Caco-2 (cell line): ENCODE results near the gene CDH20. TPM values are rescaled to one million over a fixed set of nuclear protein-coding genes. Genes with fewer than 3 reads are reported as not detected.

Experiments used
- BruUV-seq: library from RNA; stranded (reverse); fragments of 400-500 nt; replicated peaks from 2 replicates; lab custom pipeline; 2021; lab: Mats Ljungman, UMichigan
- CTCF ChIA-PET: fragments of 300-600 bp; sonication (Branson Sonifier 250); formaldehyde crosslinking; loops from one replicate; lab custom pipeline; 2022; ENCODE audit warnings: antibody characterized with exemption; lab: Charles Lee
- POLR2A ChIA-PET: fragments of 300-600 bp; sonication (Branson Sonifier 250); formaldehyde crosslinking; loops from one replicate; lab custom pipeline; 2022; ENCODE audit warnings: antibody characterized with exemption; lab: Charles Lee
- DNase-seq, 2 experiments: peaks; one replicate each; pipeline versions ENCODE4 v3.0.0 to v3.0.0-alpha.2; 2020 to 2022
- H3K27me3 ChIP-seq: replicated peaks from 2 replicates; pipeline ENCODE4 v1.6.0; 2011; ENCODE audit warnings: low read length; ENCODE audit not compliant: control insufficient read depth, insufficient read depth
- H3K36me3 ChIP-seq: 2 replicates; pipeline ENCODE4 v1.5.1; 2011; ENCODE audit warnings: low read length; ENCODE audit not compliant: control insufficient read depth, insufficient read depth
- H3K4me1 ChIP-seq: fragments of 250-450 bp; sonication (Bioruptor Pico); 2 replicates; pipeline ENCODE4 v1.5.1; 2020; ENCODE audit warnings: mild to moderate bottlenecking
- H3K4me3 ChIP-seq: 2 replicates; pipeline ENCODE4 v1.5.1; 2011; ENCODE audit warnings: low read depth, mild to moderate bottlenecking, control low read depth, low read length
- H3K9me3 ChIP-seq: fragments of 250-450 bp; sonication (Bioruptor Pico); 2 replicates; pipeline ENCODE4 v1.5.1; 2020; ENCODE audit warnings: mild to moderate bottlenecking, moderate library complexity
- H3K27ac Mint-ChIP-seq: one replicate; pipeline ENCODE4 v1.8.0; 2022; ENCODE audit warnings: mixed read lengths; ENCODE audit not compliant: unreplicated experiment
- H3K27me3 Mint-ChIP-seq: one replicate; pipeline ENCODE4 v1.8.0; 2022; ENCODE audit warnings: mixed read lengths; ENCODE audit not compliant: insufficient read depth, unreplicated experiment
- H3K36me3 Mint-ChIP-seq: one replicate; pipeline ENCODE4 v1.8.0; 2022; ENCODE audit warnings: mild to moderate bottlenecking, mixed read lengths; ENCODE audit not compliant: insufficient read depth, unreplicated experiment
- H3K4me1 Mint-ChIP-seq: one replicate; pipeline ENCODE4 v1.8.0; 2022; ENCODE audit warnings: low read depth, mixed read lengths; ENCODE audit not compliant: unreplicated experiment
- H3K4me3 Mint-ChIP-seq: one replicate; pipeline ENCODE4 v1.8.0; 2022; ENCODE audit warnings: mild to moderate bottlenecking, moderate library complexity, mixed read lengths; ENCODE audit not compliant: unreplicated experiment
- H3K9me3 Mint-ChIP-seq: one replicate; pipeline ENCODE4 v1.8.0; 2022; ENCODE audit warnings: mixed read lengths; ENCODE audit not compliant: unreplicated experiment
- CTCF ChIP-seq, 2 experiments: fragments of 200-600 bp in 1 of 2; IDR thresholded peaks; 1 replicate in 1 of 2; 2 replicates in 1 of 2; pipeline versions ENCODE4 v1.5.1 to v1.8.0; 2011 to 2022; ENCODE audit warnings: antibody characterized with exemption in 1 of 2, control low read depth in 1 of 2, inconsistent platforms in 1 of 2, low read depth in 1 of 2, low read length in 1 of 2, mild to moderate bottlenecking in 1 of 2, moderate library complexity in 1 of 2; ENCODE audit not compliant: insufficient read depth in 1 of 2, severe bottlenecking in 1 of 2, unreplicated experiment in 1 of 2
- intact Hi-C: fragments of 100-400 bp; cut with micrococcal nuclease; formaldehyde crosslinking; loops from one replicate; pipeline ENCODE4 v1.10.0; 2022; ENCODE audit not compliant: unreplicated experiment
- total RNA-seq: library from RNA; stranded (reverse); gene quantifications from 2 replicates; pipeline ENCODE4 v1.2.3, GENCODE V29; 2022

The CDH20 gene
- total RNA-seq, 1 experiment from 2014 or later = not detected

- Mint-ChIP-seq H3K36me3 (no peaks in the 10 kb centered on the region), H3K27me3 (no peaks in the 10 kb centered on the region), H3K4me3 (no peak overlapping the region), H3K4me1 (no peaks in the 10 kb centered on the region), H3K9me3 (no peaks in the 10 kb centered on the region), H3K27ac (no peak overlapping the region)
- CTCF ChIA-PET = no interaction called here
- Histone ChIP-seq H3K4me1 (no peaks in the 10 kb centered on the region), H3K4me3 (no peak overlapping the region), H3K27me3 (no peaks in the 10 kb centered on the region), H3K9me3 (no peaks in the 10 kb centered on the region), H3K36me3 (no peaks in the 10 kb centered on the region)
- no TSS peak for BruUV-seq
- no peak for DNase-seq
- POLR2A ChIA-PET = no interaction called here
- intact Hi-C loops = no loop called here
- no peak for TF ChIP-seq CTCF (IDR thresholded peaks at IDR 0.05; ENCODE audit: insufficient read depth in 1 of 2, low read depth in 1 of 2, low read length in 1 of 2, severe bottlenecking in 1 of 2, unreplicated experiment in 1 of 2)
These were observed 216.7 kb downstream of the CDH20 start for GRCh38 chr18:61549889-61550288.

- Mint-ChIP-seq H3K36me3 (no peaks in the 10 kb centered on the region), H3K9me3 (no peaks in the 10 kb centered on the region), H3K27ac (no peak overlapping the region), H3K27me3 (no peaks in the 10 kb centered on the region), H3K4me3 (no peak overlapping the region), H3K4me1 (no peaks in the 10 kb centered on the region)
- no TSS peak for BruUV-seq
- Histone ChIP-seq H3K4me1 (no peaks in the 10 kb centered on the region), H3K27me3 (no peaks in the 10 kb centered on the region), H3K36me3 (no peaks in the 10 kb centered on the region), H3K9me3 (no peaks in the 10 kb centered on the region), H3K4me3 (no peak overlapping the region)
- intact Hi-C loops = loop anchor here (1.0 kb wide), 2 partner anchors 350 to 580 kb away; no protein-coding TSS in a partner anchor
- ChIA-PET POLR2A (no interaction called here), CTCF (interaction anchor here (0.7 kb wide), 1 partner anchor 522 kb away, joined by 3 read pairs; no protein-coding TSS in a partner anchor)
- DNase-seq = peak in 1 of 2 experiments; percentile 56
- TF ChIP-seq CTCF (IDR thresholded peaks at IDR 0.05; ENCODE audit: insufficient read depth in 1 of 2, low read depth in 1 of 2, low read length in 1 of 2, severe bottlenecking in 1 of 2, unreplicated experiment in 1 of 2) = peak; percentile 65 to 67
These were observed 218.4 kb downstream of the CDH20 start for GRCh38 chr18:61551586-61551985.

GRCh38 chr18:61553045-61553659 lies 219.9 kb downstream of the CDH20 start:
- POLR2A ChIA-PET = no interaction called here

More at GRCh38 chr18:61553045-61553659, 219.9 kb downstream of the CDH20 start:
- no peak overlapping the region for H3K4me3 Mint-ChIP-seq
- no peaks in the 10 kb centered on the region for H3K27me3 Mint-ChIP-seq
- no peaks in the 10 kb centered on the region for H3K36me3 ChIP-seq
- H3K27ac Mint-ChIP-seq = no peak overlapping the region
- no peaks in the 10 kb centered on the region for H3K9me3 ChIP-seq
- H3K4me1 ChIP-seq = no peaks in the 10 kb centered on the region
- no peaks in the 10 kb centered on the region for H3K9me3 Mint-ChIP-seq
- DNase-seq = no peak
- BruUV-seq = no TSS peak
- H3K27me3 ChIP-seq = no peaks in the 10 kb centered on the region
- H3K4me1 Mint-ChIP-seq = no peaks in the 10 kb centered on the region
- CTCF ChIA-PET = no interaction called here
- no peak overlapping the region for H3K4me3 ChIP-seq
- intact Hi-C loops = no loop called here
- no peaks in the 10 kb centered on the region for H3K36me3 Mint-ChIP-seq
- TF ChIP-seq CTCF (IDR thresholded peaks at IDR 0.05; ENCODE audit: insufficient read depth in 1 of 2, low read depth in 1 of 2, low read length in 1 of 2, severe bottlenecking in 1 of 2, unreplicated experiment in 1 of 2) = no peak
